K562 (cell line): ENCODE results near the gene LIMS1. TPM values are rescaled to one million over a fixed set of nuclear protein-coding genes. Genes with fewer than 3 reads are reported as not detected.

Experiments
- ARID1B ChIP-seq: fragments of 450-650 bp; IDR thresholded peaks from 2 replicates; pipeline ENCODE4 v1.6.1; 2016; ENCODE audit warnings: antibody characterized with exemption, mild to moderate bottlenecking, inconsistent platforms
- ATF1 ChIP-seq, 2 experiments: fragments of 450-650 bp in 1 of 2; IDR thresholded peaks; 2 replicates each; pipeline ENCODE4 v1.6.1; 2016; ENCODE audit warnings: missing compliant biosample characterization in 1 of 2, missing genetic modification characterization in 1 of 2
- ELF4 ChIP-seq: fragments of 450-650 bp; formaldehyde crosslinking; IDR thresholded peaks from 2 replicates; pipeline ENCODE4 v1.4.0; 2022; ENCODE audit warnings: missing genetic modification characterization
- EP400 ChIP-seq: fragments of 450-650 bp; IDR thresholded peaks from 2 replicates; pipeline ENCODE4 v1.6.1; 2017; ENCODE audit warnings: antibody characterized with exemption, mild to moderate bottlenecking, moderate library complexity
- FOSL1 ChIP-seq: fragments of 200-800 bp; sonication (Bioruptor generic); conservative IDR thresholded peaks from 2 replicates; pipeline ENCODE4 v1.6.1; 2016; ENCODE audit warnings: missing genetic modification characterization, missing compliant biosample characterization
- IRF2 ChIP-seq: sonication (generic); formaldehyde crosslinking; IDR thresholded peaks from 2 replicates; pipeline ENCODE4 v1.8.1; 2022; ENCODE audit warnings: mild to moderate bottlenecking, missing genetic modification reagents
- KLF16 ChIP-seq: IDR thresholded peaks from 2 replicates; pipeline ENCODE4 v1.6.1; 2016; ENCODE audit warnings: antibody characterized with exemption
- PHF20 ChIP-seq: fragments of 450-650 bp; IDR thresholded peaks from 2 replicates; pipeline ENCODE4 v1.6.1; 2018; ENCODE audit not compliant: partially characterized antibody
- RBM15 ChIP-seq: fragments of 200-400 bp; formaldehyde crosslinking; IDR thresholded peaks from 2 replicates; pipeline ENCODE4 v1.6.1; 2018; ENCODE audit warnings: mild to moderate bottlenecking, low read length, moderate library complexity; ENCODE audit not compliant: insufficient read depth
- SMC3 ChIP-seq: conservative IDR thresholded peaks from 2 replicates; pipeline ENCODE4 v1.6.1; 2011; ENCODE audit warnings: low read depth, low read length, improper control_type of control experiment; ENCODE audit not compliant: insufficient read depth
- ZBTB7A ChIP-seq: IDR thresholded peaks from 2 replicates; pipeline ENCODE4 v1.6.1; 2011; ENCODE audit warnings: low read depth, mild to moderate bottlenecking, low read length, moderate library complexity, borderline replicate concordance; ENCODE audit not compliant: control insufficient read depth
- ZNF224 ChIP-seq: sonication (generic); formaldehyde crosslinking; IDR thresholded peaks from 2 replicates; pipeline ENCODE4 v1.8.0; 2022; ENCODE audit warnings: mild to moderate bottlenecking, missing genetic modification reagents
- ZNF584 ChIP-seq: fragments of 200-800 bp; sonication (Bioruptor generic); IDR thresholded peaks from 2 replicates; pipeline ENCODE4 v1.6.1; 2016; ENCODE audit warnings: low read depth, mild to moderate bottlenecking, missing genetic modification characterization, missing compliant biosample characterization
- polyA plus RNA-seq, 8 experiments: library from polyadenylated mRNA; depleted of rRNA in 4 of 8; stranded (reverse) in 5 of 8; unstranded in 3 of 8; fragments of >200 nt; fragmentation: Nextera tagmentation in 2 of 8; fragmentation: Illumina TruSeq in 1 of 8; extraction: Ambion mirVana in 2 of 8; extraction: Trizol in 1 of 8; gene quantifications; 2 replicates each; pipeline versions ENCODE4 v1.2.1 to v1.2.3, GENCODE V29; 2011 to 2014; ENCODE audit warnings: inconsistent platforms in 1 of 8, missing spikeins in 1 of 8
- total RNA-seq, 7 experiments: library from RNA; depleted of rRNA in 6 of 7; stranded (reverse); fragments of >200 nt in 6 of 7; fragmentation: Illumina TruSeq in 2 of 7; extraction: Trizol in 2 of 7; gene quantifications; 2 replicates each; pipeline versions ENCODE4 v1.2.1 to v1.2.3, GENCODE V29; 2011 to 2021; ENCODE audit warnings: low replicate concordance in 1 of 7
- TF ChIP-seq, protein P1 (sequence below): fragments of 250-450 bp; sonication (Bioruptor Pico); IDR thresholded peaks from 2 replicates; pipeline ENCODE4 v1.4.0; 2020; ENCODE audit warnings: mild to moderate bottlenecking, moderate library complexity, borderline replicate concordance
- TF ChIP-seq, protein P2 (sequence below): sonication (generic); formaldehyde crosslinking; IDR thresholded peaks from 2 replicates; pipeline ENCODE4 v1.9.0; 2022; ENCODE audit warnings: mild to moderate bottlenecking, missing genetic modification reagents
- TF ChIP-seq, protein P3 (sequence below): fragments of 250-450 bp; sonication (Bioruptor Pico); IDR thresholded peaks from 2 replicates; pipeline ENCODE4 v1.5.0; 2022; ENCODE audit warnings: mild to moderate bottlenecking
- TF ChIP-seq, protein P4 (sequence below): fragments of 250-450 bp; sonication (Bioruptor Pico); IDR thresholded peaks from 2 replicates; pipeline ENCODE4 v1.5.0; 2020; ENCODE audit warnings: mild to moderate bottlenecking
- TF ChIP-seq, protein P5 (sequence below): fragments of 200-800 bp; sonication (Bioruptor generic); IDR thresholded peaks from 2 replicates; pipeline ENCODE4 v1.6.1; 2017; ENCODE audit warnings: missing genetic modification characterization, missing compliant biosample characterization

LIMS1 gene
- total and polyA plus RNA-seq, 9 of the 15 experiments (the other 6 are each of a cell fraction or from before 2014, with no cell fraction given): 52.8 to 134 (median 81.0) TPM

DNA sequence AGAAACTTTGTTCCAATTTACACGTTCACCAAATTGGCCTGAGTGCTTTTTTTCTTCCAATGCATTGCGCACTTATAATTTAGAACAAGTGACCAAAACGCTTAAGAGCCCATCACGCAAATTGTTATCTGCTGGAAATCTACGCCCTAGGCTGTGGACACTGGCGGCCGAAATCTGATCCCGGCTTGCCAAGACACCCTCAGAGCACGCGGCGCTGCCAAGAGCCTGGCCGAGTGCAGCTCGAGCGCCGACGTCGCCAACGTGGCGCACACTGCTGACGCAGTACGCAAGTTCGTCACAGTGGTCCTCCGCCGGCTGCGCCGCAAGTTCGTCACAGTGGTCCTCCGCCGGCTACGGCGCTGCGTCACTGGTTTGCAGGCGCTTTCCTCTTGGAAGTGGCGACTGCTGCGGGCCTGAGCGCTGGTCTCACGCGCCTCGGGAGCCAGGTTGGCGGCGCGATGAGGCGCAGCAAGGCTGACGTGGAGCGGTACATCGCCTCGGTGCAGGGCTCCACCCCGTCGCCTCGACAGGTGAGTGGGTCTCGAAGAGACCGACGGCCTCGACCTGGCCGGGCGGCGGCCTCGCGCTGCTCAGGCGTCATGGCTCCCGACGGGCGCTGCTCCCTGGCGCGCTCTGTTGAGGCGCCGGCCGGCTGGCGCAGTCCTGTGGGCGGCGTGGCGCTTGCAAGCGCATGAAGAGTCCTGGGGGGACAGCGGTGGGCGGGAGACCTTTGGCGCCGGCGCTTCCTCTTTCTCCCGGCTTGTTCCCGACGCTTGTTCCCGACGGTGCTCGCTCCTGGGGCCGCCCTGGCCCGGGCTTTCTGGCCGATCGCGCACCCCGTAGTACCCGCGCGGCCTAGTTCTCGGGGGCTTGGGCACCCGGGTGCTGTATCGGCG lies 185.1 kb downstream of the LIMS1 start, which contains the start of gene RANBP2 (continued):
- TF ChIP-seq, protein P1, sequence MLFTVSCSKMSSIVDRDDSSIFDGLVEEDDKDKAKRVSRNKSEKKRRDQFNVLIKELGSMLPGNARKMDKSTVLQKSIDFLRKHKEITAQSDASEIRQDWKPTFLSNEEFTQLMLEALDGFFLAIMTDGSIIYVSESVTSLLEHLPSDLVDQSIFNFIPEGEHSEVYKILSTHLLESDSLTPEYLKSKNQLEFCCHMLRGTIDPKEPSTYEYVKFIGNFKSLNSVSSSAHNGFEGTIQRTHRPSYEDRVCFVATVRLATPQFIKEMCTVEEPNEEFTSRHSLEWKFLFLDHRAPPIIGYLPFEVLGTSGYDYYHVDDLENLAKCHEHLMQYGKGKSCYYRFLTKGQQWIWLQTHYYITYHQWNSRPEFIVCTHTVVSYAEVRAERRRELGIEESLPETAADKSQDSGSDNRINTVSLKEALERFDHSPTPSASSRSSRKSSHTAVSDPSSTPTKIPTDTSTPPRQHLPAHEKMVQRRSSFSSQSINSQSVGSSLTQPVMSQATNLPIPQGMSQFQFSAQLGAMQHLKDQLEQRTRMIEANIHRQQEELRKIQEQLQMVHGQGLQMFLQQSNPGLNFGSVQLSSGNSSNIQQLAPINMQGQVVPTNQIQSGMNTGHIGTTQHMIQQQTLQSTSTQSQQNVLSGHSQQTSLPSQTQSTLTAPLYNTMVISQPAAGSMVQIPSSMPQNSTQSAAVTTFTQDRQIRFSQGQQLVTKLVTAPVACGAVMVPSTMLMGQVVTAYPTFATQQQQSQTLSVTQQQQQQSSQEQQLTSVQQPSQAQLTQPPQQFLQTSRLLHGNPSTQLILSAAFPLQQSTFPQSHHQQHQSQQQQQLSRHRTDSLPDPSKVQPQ: no peak
- TF ChIP-seq KLF16: no peak
- peak; percentile 99 for TF ChIP-seq ATF1 (CRISPR knock-in tag; IDR thresholded peaks at IDR 0.05)
- TF ChIP-seq ATF1 (tag; IDR thresholded peaks at IDR 0.05): peak; percentile 100
- TF ChIP-seq, protein P2, sequence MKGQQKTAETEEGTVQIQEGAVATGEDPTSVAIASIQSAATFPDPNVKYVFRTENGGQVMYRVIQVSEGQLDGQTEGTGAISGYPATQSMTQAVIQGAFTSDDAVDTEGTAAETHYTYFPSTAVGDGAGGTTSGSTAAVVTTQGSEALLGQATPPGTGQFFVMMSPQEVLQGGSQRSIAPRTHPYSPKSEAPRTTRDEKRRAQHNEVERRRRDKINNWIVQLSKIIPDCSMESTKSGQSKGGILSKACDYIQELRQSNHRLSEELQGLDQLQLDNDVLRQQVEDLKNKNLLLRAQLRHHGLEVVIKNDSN: peak; percentile 41; the same call in 1 of the 2 replicates
- TF ChIP-seq IRF2 (CRISPR knock-in tag): no peak
- peak; percentile 54 for TF ChIP-seq FOSL1 (tag)
- 0 out of 2 replicates have a peak, but pooled peaks have one; percentile 31 for TF ChIP-seq ARID1B
- no peak for TF ChIP-seq ELF4 (CRISPR knock-in tag)
- TF ChIP-seq, protein P3, sequence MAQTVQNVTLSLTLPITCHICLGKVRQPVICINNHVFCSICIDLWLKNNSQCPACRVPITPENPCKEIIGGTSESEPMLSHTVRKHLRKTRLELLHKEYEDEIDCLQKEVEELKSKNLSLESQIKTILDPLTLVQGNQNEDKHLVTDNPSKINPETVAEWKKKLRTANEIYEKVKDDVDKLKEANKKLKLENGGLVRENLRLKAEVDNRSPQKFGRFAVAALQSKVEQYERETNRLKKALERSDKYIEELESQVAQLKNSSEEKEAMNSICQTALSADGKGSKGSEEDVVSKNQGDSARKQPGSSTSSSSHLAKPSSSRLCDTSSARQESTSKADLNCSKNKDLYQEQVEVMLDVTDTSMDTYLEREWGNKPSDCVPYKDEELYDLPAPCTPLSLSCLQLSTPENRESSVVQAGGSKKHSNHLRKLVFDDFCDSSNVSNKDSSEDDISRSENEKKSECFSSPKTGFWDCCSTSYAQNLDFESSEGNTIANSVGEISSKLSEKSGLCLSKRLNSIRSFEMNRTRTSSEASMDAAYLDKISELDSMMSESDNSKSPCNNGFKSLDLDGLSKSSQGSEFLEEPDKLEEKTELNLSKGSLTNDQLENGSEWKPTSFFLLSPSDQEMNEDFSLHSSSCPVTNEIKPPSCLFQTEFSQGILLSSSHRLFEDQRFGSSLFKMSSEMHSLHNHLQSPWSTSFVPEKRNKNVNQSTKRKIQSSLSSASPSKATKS: no peak
- peak; percentile 96 for TF ChIP-seq PHF20
- TF ChIP-seq, protein P4, sequence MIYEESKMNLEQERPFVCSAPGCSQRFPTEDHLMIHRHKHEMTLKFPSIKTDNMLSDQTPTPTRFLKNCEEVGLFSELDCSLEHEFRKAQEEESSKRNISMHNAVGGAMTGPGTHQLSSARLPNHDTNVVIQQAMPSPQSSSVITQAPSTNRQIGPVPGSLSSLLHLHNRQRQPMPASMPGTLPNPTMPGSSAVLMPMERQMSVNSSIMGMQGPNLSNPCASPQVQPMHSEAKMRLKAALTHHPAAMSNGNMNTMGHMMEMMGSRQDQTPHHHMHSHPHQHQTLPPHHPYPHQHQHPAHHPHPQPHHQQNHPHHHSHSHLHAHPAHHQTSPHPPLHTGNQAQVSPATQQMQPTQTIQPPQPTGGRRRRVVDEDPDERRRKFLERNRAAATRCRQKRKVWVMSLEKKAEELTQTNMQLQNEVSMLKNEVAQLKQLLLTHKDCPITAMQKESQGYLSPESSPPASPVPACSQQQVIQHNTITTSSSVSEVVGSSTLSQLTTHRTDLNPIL (CRISPR knock-in tag): no peak
- TF ChIP-seq ZNF224 (CRISPR knock-in tag): 0 out of 2 replicates have a peak, but pooled peaks have one; percentile 18
- TF ChIP-seq, protein P5, sequence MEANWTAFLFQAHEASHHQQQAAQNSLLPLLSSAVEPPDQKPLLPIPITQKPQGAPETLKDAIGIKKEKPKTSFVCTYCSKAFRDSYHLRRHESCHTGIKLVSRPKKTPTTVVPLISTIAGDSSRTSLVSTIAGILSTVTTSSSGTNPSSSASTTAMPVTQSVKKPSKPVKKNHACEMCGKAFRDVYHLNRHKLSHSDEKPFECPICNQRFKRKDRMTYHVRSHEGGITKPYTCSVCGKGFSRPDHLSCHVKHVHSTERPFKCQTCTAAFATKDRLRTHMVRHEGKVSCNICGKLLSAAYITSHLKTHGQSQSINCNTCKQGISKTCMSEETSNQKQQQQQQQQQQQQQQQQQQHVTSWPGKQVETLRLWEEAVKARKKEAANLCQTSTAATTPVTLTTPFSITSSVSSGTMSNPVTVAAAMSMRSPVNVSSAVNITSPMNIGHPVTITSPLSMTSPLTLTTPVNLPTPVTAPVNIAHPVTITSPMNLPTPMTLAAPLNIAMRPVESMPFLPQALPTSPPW: no peak
- TF ChIP-seq ZNF584 (CRISPR knock-in tag): peak; percentile 59; the same call in 1 of the 2 replicates
- no peak for TF ChIP-seq RBM15
- TF ChIP-seq SMC3: no peak
- TF ChIP-seq ZBTB7A: peak; percentile 44; the same call in 1 of the 2 replicates
- peak; percentile 99 for TF ChIP-seq EP400
